Tibial nerve (tissue), 3 donors: ENCODE measurements around the gene HIP1.

Experiments used
- POLR2A ChIP-seq, 2 donors: fragments of 450-650 bp; IDR thresholded peaks; one replicate each; pipeline ENCODE4 v1.6.1; 2017; ENCODE audit warnings: antibody characterized with exemption in 2 of 2, mild to moderate bottlenecking in 2 of 2, moderate library complexity in 2 of 2
- TF ChIP-seq, protein P1 (sequence below), 5 experiments: fragments of 200-600 bp in 3 of 5; fragments of 450-650 bp in 2 of 5; sonication (generic) in 3 of 5; IDR thresholded peaks; one replicate each; pipeline ENCODE4 v1.5.1; 2016 to 2019; ENCODE audit warnings: antibody characterized with exemption in 5 of 5, mild to moderate bottlenecking in 3 of 5, moderate library complexity in 2 of 5

DNA sequence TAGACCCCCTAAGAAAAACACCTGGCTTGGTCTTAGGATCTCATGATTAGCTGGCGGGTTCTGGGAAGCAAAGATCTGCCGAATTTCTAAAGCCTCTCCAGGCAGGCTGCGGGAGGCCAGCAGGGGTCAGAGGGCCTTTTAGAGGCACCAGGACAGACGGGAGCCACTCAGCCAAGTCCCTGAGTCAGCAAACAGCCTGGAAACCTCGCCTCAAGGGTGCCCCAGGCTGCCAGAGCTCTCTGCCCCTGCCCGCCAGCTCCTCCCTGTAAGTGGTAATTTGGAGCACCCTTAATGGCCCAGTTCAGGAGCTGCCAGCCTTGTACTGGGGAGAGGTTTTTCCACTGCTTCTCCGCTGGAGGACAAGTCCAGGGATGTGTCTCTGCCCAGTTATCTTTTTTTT lies 88.7 kb downstream of the HIP1 start:
- TF ChIP-seq, protein P1, sequence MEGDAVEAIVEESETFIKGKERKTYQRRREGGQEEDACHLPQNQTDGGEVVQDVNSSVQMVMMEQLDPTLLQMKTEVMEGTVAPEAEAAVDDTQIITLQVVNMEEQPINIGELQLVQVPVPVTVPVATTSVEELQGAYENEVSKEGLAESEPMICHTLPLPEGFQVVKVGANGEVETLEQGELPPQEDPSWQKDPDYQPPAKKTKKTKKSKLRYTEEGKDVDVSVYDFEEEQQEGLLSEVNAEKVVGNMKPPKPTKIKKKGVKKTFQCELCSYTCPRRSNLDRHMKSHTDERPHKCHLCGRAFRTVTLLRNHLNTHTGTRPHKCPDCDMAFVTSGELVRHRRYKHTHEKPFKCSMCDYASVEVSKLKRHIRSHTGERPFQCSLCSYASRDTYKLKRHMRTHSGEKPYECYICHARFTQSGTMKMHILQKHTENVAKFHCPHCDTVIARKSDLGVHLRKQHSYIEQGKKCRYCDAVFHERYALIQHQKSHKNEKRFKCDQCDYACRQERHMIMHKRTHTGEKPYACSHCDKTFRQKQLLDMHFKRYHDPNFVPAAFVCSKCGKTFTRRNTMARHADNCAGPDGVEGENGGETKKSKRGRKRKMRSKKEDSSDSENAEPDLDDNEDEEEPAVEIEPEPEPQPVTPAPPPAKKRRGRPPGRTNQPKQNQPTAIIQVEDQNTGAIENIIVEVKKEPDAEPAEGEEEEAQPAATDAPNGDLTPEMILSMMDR (IDR thresholded peaks at IDR 0.05) = no peak
- TF ChIP-seq POLR2A (IDR thresholded peaks at IDR 0.05) = no peak
